ENCODE data around the gene KRT35.
A peak's percentile ranks its signal among the peaks of the same experiment; 100 is the strongest.

KRT35 gene

GRCh38 chr17:41504246-41504977, 23.5 kb upstream of the KRT35 start (continued):
- TF ChIP-seq ZNF280D (tag by site-specific recombination; IDR thresholded peaks at IDR 0.05) (no peak), OVOL3 (tag by site-specific recombination; IDR thresholded peaks at IDR 0.05) (peak; percentile 96; the same call in 1 of the 2 replicates), SCRT1 (tag by site-specific recombination; IDR thresholded peaks at IDR 0.05; ENCODE audit: borderline replicate concordance) (no peak), ZNF677 (tag by site-specific recombination; IDR thresholded peaks at IDR 0.05) (no peak), ZNF513 (tag by site-specific recombination; IDR thresholded peaks at IDR 0.05) (no peak), ZNF112 (tag by site-specific recombination; IDR thresholded peaks at IDR 0.05) (no peak), KLF10 (tag by site-specific recombination; IDR thresholded peaks at IDR 0.05) (no peak), IKZF3 (tag by site-specific recombination; IDR thresholded peaks at IDR 0.05) (peak; percentile 76), ZNF140 (tag by site-specific recombination; IDR thresholded peaks at IDR 0.05) (no peak), PBX3 (CRISPR knock-in tag; IDR thresholded peaks at IDR 0.05) (no peak), ZNF701 (tag by site-specific recombination; IDR thresholded peaks at IDR 0.05) (no peak), ZNF624 (tag by site-specific recombination; IDR thresholded peaks at IDR 0.05) (no peak), ZNF214 (tag by site-specific recombination; IDR thresholded peaks at IDR 0.05; ENCODE audit: borderline replicate concordance) (no peak), ZBTB8A (tag by site-specific recombination; IDR thresholded peaks at IDR 0.05) (peak; percentile 81), PRDM6 (tag by site-specific recombination; IDR thresholded peaks at IDR 0.05) (peak; percentile 94), ZFP41 (tag by site-specific recombination; IDR thresholded peaks at IDR 0.05; ENCODE audit: borderline replicate concordance) (no peak), ZSCAN4 (tag by site-specific recombination; IDR thresholded peaks at IDR 0.05) (no peak), ZNF223 (tag by site-specific recombination; IDR thresholded peaks at IDR 0.05) (peak; percentile 96), ZNF571 (tag by site-specific recombination; IDR thresholded peaks at IDR 0.05) (no peak), MEIS1 (CRISPR knock-in tag; IDR thresholded peaks at IDR 0.05; ENCODE audit: borderline replicate concordance) (no peak), ZNF24 (tag by site-specific recombination; IDR thresholded peaks at IDR 0.05) (0 out of 2 replicates have a peak, but pooled peaks have one; percentile 35), ZFHX2 (tag by site-specific recombination; conservative IDR thresholded peaks at IDR 0.05) (no peak), GLIS1 (tag by site-specific recombination; IDR thresholded peaks at IDR 0.05) (0 out of 2 replicates have a peak, but pooled peaks have one; percentile 6), ZNF561 (tag by site-specific recombination; IDR thresholded peaks at IDR 0.05; ENCODE audit: borderline replicate concordance) (no peak), ZBTB20 (tag by site-specific recombination; IDR thresholded peaks at IDR 0.05) (peak; percentile 40), ZSCAN30 (tag by site-specific recombination; IDR thresholded peaks at IDR 0.05) (peak; percentile 81; the same call in 1 of the 2 replicates), ZNF548 (tag by site-specific recombination; IDR thresholded peaks at IDR 0.05) (no peak), ZNF658 (tag by site-specific recombination; IDR thresholded peaks at IDR 0.05) (no peak), GLIS2 (tag by site-specific recombination; IDR thresholded peaks at IDR 0.05) (no peak), ZNF510 (tag by site-specific recombination; IDR thresholded peaks at IDR 0.05; ENCODE audit: insufficient replicate concordance) (no peak), ZNF549 (tag by site-specific recombination; IDR thresholded peaks at IDR 0.05) (no peak)
